Neural progenitor cell (in vitro differentiated cells): Measurements from ENCODE around the gene ZMYND8. TPM values are rescaled to one million over a fixed set of nuclear protein-coding genes. Genes with fewer than 3 reads are reported as not detected.
"Not testable (repeated sequence)": the region's sequence is repeated elsewhere in the genome, so short reads cannot be mapped to it uniquely, and the experiment has no call there.

Experiments
- DNase-seq: peaks from one replicate; pipeline ENCODE4 v3.0.0-alpha.2; 2016; ENCODE audit warnings: low spot score
- H2AFZ ChIP-seq: fragments of 200-600 bp; sonication (generic); replicated peaks from 2 replicates; pipeline ENCODE4 v1.6.1; 2016; ENCODE audit warnings: antibody characterized with exemption
- H3F3A ChIP-seq: fragments of 200-600 bp; sonication (generic); 2 replicates; pipeline ENCODE4 v1.6.1; 2016; ENCODE audit warnings: antibody characterized with exemption, low read depth
- H3K27ac ChIP-seq: fragments of 200-600 bp; sonication (generic); 2 replicates; pipeline ENCODE4 v1.5.1; 2016; ENCODE audit warnings: mild to moderate bottlenecking
- H3K27me3 ChIP-seq: fragments of 200-600 bp; sonication (generic); 2 replicates; pipeline ENCODE4 v1.6.1; 2016; ENCODE audit warnings: mild to moderate bottlenecking, moderate library complexity
- H3K36me3 ChIP-seq: fragments of 200-600 bp; sonication (generic); 2 replicates; pipeline ENCODE4 v1.5.1; 2016
- H3K4me1 ChIP-seq: fragments of 200-600 bp; sonication (generic); 2 replicates; pipeline ENCODE4 v1.6.1; 2016; ENCODE audit warnings: mixed run types
- H3K4me2 ChIP-seq: fragments of 200-600 bp; sonication (generic); 2 replicates; pipeline ENCODE4 v1.6.1; 2016
- H3K4me3 ChIP-seq: fragments of 200-600 bp; sonication (generic); 2 replicates; pipeline ENCODE4 v1.5.1; 2016
- H3K79me2 ChIP-seq: fragments of 200-600 bp; sonication (generic); 2 replicates; pipeline ENCODE4 v1.6.1; 2016; ENCODE audit warnings: low read depth
- H3K9ac ChIP-seq: fragments of 200-600 bp; sonication (generic); 2 replicates; pipeline ENCODE4 v1.6.1; 2016
- H3K9me3 ChIP-seq: fragments of 200-600 bp; sonication (generic); 2 replicates; pipeline ENCODE4 v1.5.1; 2016; ENCODE audit warnings: low read depth
- H4K20me1 ChIP-seq: fragments of 200-600 bp; sonication (generic); 2 replicates; pipeline ENCODE4 v1.6.1; 2016; ENCODE audit warnings: low read depth
- H3K27ac Mint-ChIP-seq: 3 replicates; pipeline ENCODE4 v1.8.0; 2021; ENCODE audit warnings: mixed read lengths
- H3K27me3 Mint-ChIP-seq: 2 replicates; pipeline ENCODE4 v1.8.0; 2022; ENCODE audit warnings: low read depth, mild to moderate bottlenecking, inconsistent platforms, moderate library complexity, mixed read lengths; ENCODE audit not compliant: insufficient read depth
- H3K36me3 Mint-ChIP-seq: 3 replicates; pipeline ENCODE4 v1.8.0; 2021; ENCODE audit warnings: mixed read lengths
- H3K4me1 Mint-ChIP-seq: 3 replicates; pipeline ENCODE4 v1.8.0; 2021; ENCODE audit warnings: mixed read lengths
- H3K4me3 Mint-ChIP-seq: 3 replicates; pipeline ENCODE4 v1.8.0; 2021; ENCODE audit warnings: mild to moderate bottlenecking, moderate library complexity, mixed read lengths
- H3K9me3 Mint-ChIP-seq: 3 replicates; pipeline ENCODE4 v1.8.0; 2020; ENCODE audit warnings: mixed read lengths
- EZH2 ChIP-seq: fragments of 200-600 bp; sonication (generic); IDR thresholded peaks from 2 replicates; pipeline ENCODE4 v1.6.1; 2017; ENCODE audit warnings: antibody characterized with exemption, mild to moderate bottlenecking, moderate library complexity
- EZH2phosphoT487 ChIP-seq: fragments of 200-600 bp; sonication (generic); IDR thresholded peaks from 2 replicates; pipeline ENCODE4 v1.6.1; 2017; ENCODE audit warnings: antibody characterized with exemption
- total RNA-seq: library from RNA; depleted of rRNA; stranded (reverse); fragments of >200 nt; gene quantifications from 2 replicates; pipeline ENCODE4 v1.2.3, GENCODE V29; 2015; ENCODE audit warnings: low replicate concordance
- TF ChIP-seq, protein P1 (sequence below): fragments of 200-600 bp; sonication (generic); IDR thresholded peaks from 2 replicates; pipeline ENCODE4 v1.5.1; 2017; ENCODE audit warnings: antibody characterized with exemption, mild to moderate bottlenecking

ZMYND8 gene
- total RNA-seq, 1 donor from 2014 or later: 59.4 TPM

DNA sequence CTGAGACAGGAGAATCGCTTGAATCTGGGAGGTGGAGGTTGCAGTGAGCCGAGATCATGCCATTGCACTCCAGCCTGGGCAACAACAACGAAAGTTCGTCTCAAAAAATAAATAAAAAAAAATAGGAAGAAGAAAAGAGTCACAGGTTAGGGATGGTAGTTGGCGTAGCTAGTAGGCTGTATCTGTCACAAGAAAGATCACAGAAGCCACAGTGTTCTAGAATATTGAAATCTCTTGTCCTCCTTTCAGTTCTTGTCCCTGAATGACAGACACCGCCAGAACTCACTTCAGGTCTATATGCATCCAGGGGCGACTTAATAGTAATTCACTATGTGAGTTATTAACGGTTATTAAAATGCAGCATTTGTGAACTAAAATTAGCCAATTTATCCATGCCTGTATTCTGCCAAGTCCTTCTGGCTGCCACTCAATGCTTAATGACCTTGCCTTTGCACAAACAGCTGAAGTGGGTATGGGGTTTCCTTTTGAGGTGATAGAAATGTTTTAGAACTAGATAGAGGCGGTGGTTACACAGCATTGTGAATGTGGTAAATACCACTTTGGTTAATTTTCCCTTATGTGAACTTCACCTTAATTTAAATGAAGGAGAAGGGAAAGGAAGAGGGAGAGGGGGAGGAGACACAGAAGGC, 41.3 kb upstream of the ZMYND8 start:
- Histone ChIP-seq H3K79me2 (no peaks in the 10 kb centered on the region), H3K4me1 (no peaks in the 10 kb centered on the region), H3K27ac (no peak overlapping the region), H3F3A (no peaks in the 10 kb centered on the region), H3K9me3 (no peaks in the 10 kb centered on the region), H3K4me3 (no peak overlapping the region), H3K27me3 (no peaks in the 10 kb centered on the region), H3K36me3 (no peaks in the 10 kb centered on the region), H4K20me1 (no peaks in the 10 kb centered on the region), H2AFZ (peak overlapping the region; percentile 98), H3K9ac (no peak overlapping the region), H3K4me2 (no peak overlapping the region)
- H3K27ac Mint-ChIP-seq: no peak overlapping the region
- no peaks in the 10 kb centered on the region for H3K27me3 Mint-ChIP-seq
- H3K9me3 Mint-ChIP-seq: no peaks in the 10 kb centered on the region
- H3K4me3 Mint-ChIP-seq: no peak overlapping the region
- TF ChIP-seq, protein P1, sequence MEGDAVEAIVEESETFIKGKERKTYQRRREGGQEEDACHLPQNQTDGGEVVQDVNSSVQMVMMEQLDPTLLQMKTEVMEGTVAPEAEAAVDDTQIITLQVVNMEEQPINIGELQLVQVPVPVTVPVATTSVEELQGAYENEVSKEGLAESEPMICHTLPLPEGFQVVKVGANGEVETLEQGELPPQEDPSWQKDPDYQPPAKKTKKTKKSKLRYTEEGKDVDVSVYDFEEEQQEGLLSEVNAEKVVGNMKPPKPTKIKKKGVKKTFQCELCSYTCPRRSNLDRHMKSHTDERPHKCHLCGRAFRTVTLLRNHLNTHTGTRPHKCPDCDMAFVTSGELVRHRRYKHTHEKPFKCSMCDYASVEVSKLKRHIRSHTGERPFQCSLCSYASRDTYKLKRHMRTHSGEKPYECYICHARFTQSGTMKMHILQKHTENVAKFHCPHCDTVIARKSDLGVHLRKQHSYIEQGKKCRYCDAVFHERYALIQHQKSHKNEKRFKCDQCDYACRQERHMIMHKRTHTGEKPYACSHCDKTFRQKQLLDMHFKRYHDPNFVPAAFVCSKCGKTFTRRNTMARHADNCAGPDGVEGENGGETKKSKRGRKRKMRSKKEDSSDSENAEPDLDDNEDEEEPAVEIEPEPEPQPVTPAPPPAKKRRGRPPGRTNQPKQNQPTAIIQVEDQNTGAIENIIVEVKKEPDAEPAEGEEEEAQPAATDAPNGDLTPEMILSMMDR: no peak
- H3K4me1 Mint-ChIP-seq: no peaks in the 10 kb centered on the region
- no peaks in the 10 kb centered on the region for H3K36me3 Mint-ChIP-seq
- DNase-seq: no peak

DNA sequence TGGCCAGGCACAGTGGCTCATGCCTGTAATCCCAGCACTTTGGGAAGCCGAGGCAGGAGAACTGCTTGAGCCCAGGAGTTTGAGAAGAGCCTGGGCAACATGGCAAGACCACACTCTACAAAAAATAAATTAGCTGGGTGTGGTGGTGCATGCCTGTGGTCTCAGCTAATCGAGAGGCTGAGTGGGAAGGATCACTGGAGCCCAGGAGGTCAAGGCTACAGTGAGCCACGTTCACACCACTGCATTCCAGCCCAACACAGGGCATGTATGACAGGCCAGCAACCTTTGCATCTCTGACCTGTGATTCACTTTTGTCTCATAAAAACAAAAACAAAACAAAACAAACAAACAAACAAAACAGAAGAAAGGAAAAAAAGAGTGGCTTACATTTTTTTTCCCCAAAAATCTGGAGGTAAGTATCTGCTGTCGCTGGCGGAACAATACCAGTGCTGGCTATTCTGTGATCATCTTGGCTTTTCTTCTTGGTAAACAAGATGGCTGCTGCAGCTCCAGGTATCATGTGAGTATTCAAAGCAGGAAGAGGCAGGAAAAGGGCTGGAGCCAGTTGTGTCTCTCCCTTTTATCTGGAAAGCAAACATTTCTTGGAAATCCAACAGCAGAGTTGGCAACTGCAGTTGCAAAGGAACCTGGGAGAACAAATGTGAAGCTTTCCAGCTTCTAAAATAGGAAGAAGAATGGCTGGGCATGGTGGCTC, 40.4 kb upstream of the ZMYND8 start:
- Histone ChIP-seq H3K9me3 (no peaks in the 10 kb centered on the region), H4K20me1 (no peaks in the 10 kb centered on the region), H3K9ac (no peak overlapping the region), H2AFZ (peak overlapping the region; percentile 98), H3K4me1 (no peaks in the 10 kb centered on the region), H3K27ac (no peak overlapping the region), H3K27me3 (no peaks in the 10 kb centered on the region), H3F3A (no peaks in the 10 kb centered on the region), H3K36me3 (no peaks in the 10 kb centered on the region), H3K4me2 (no peak overlapping the region), H3K79me2 (no peaks in the 10 kb centered on the region), H3K4me3 (no peak overlapping the region)
- TF ChIP-seq, protein P1: no peak
- TF ChIP-seq EZH2 (no peak), EZH2phosphoT487 (no peak)
- no peak overlapping the region for H3K4me3 Mint-ChIP-seq
- no peaks in the 10 kb centered on the region for H3K27me3 Mint-ChIP-seq
- H3K4me1 Mint-ChIP-seq: no peaks in the 10 kb centered on the region
- no peaks in the 10 kb centered on the region for H3K9me3 Mint-ChIP-seq
- DNase-seq: no peak
- H3K27ac Mint-ChIP-seq: no peak overlapping the region
- H3K36me3 Mint-ChIP-seq: no peaks in the 10 kb centered on the region

DNA sequence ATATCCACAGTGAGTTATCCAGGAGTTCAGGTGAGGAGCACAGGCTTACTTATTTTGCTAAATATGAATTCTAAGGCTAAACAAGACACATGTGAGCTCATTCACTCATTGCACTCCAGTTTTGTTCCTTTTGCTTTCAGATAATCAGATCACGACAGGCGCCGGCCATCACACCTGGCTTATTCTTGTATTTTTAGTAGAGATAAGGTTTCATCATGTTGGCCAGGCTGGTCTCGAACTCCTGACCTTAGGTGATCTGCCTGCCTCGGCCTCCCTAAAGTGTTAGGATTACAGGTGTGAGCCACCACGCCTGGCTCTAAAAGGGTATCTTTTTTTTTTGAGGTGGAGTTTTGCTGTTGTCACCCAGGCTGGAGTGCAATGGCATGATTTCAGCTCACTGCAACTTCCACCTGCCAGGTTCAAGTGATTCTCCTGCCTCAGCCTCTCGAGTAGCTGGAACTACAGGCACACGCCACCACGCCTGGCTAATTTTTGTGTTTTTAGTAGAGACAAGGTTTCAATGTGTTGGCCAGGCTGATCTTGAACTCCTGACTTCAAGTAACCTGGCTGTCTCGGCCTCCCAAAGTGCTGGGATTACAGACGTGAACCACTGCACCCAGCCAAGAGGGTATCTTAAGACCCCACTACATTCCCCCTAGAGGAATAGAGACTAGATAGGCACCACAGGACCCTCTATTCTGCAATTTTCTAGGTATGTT, 37.5 kb upstream of the ZMYND8 start:
- H3K27me3 ChIP-seq, H3K4me3 Mint-ChIP-seq, H3K4me1 Mint-ChIP-seq, H3K9me3 Mint-ChIP-seq, H3K9ac ChIP-seq, H3K4me3 ChIP-seq, H3K27ac Mint-ChIP-seq, H3F3A ChIP-seq, H3K79me2 ChIP-seq, H4K20me1 ChIP-seq, H3K36me3 Mint-ChIP-seq, H3K4me2 ChIP-seq, H3K4me1 ChIP-seq, H2AFZ ChIP-seq, H3K9me3 ChIP-seq, H3K27ac ChIP-seq, DNase-seq, H3K36me3 ChIP-seq, H3K27me3 Mint-ChIP-seq: not testable (repeated sequence)

DNA sequence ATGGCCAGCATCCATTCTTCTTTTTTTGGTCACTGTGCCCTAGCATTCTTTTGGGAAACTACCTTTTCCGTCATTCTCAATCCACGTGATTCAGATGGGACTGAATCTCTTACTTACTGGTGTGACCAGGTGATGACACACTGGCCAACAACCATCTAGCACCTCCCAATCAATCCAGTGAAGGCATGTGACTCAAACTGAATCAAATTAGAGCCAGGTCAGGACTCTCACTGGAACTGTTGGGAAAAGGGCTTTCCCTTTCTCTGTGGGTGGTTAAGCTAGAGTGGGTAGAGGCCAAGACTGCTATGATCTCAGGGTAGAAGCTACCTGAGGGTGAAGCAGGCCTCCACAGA, 36.2 kb upstream of the ZMYND8 start:
- no peak overlapping the region for H3K4me3 Mint-ChIP-seq
- no peak overlapping the region for H3K4me2 ChIP-seq
- H4K20me1 ChIP-seq: no peaks in the 10 kb centered on the region
- peaks cover 3% of the 10 kb centered on the region for H3K9me3 Mint-ChIP-seq
- TF ChIP-seq EZH2phosphoT487 (no peak), EZH2 (no peak)
- TF ChIP-seq, protein P1: no peak
- no peak overlapping the region for H3K9ac ChIP-seq
- no peak overlapping the region for H2AFZ ChIP-seq
- H3K4me1 Mint-ChIP-seq: no peaks in the 10 kb centered on the region
- H3K4me1 ChIP-seq: no peaks in the 10 kb centered on the region
- no peak overlapping the region for H3K27ac Mint-ChIP-seq
- H3K9me3 ChIP-seq: no peaks in the 10 kb centered on the region
- no peaks in the 10 kb centered on the region for H3K79me2 ChIP-seq
- no peaks in the 10 kb centered on the region for H3K27me3 Mint-ChIP-seq
- no peak for DNase-seq
- no peak overlapping the region for H3K4me3 ChIP-seq
- H3K27me3 ChIP-seq: no peaks in the 10 kb centered on the region
- H3F3A ChIP-seq: no peaks in the 10 kb centered on the region
- no peak overlapping the region for H3K27ac ChIP-seq
- H3K36me3 Mint-ChIP-seq: no peaks in the 10 kb centered on the region
- H3K36me3 ChIP-seq: no peaks in the 10 kb centered on the region
